ENCODE measurements around the gene RPL18A. TPM values are rescaled to one million over a fixed set of nuclear protein-coding genes. Genes with fewer than 3 reads are reported as not detected.
A peak's percentile ranks its signal among the peaks of the same experiment; 100 is the strongest.

RPL18A gene
- polyA plus RNA-seq, 2 of the 4 experiments (the other 2 are of a cell fraction), result 696 to 1,807 TPM

GRCh38 chr19:17841810-17842662 is 17.7 kb upstream of the RPL18A start:
- CTCF ChIA-PET, result interaction anchor here (0.6 to 1.4 kb wide), 5 partner anchors 9 to 254 kb away, joined by 3 to 4 read pairs (median 3); no protein-coding TSS in a partner anchor
- peak overlapping the region; percentile 74 to 89 for H3K27ac ChIP-seq
- H3K4me3 ChIP-seq, result peak overlapping the region; percentile 47
- H3K4me1 ChIP-seq, result peaks cover 6% of the 10 kb centered on the region
- DNase-seq (ENCODE audit: low read depth in 1 of 2, low spot score in 1 of 2) (peak; percentile 91 to 95), ATAC-seq (peak; percentile 85 to 93), FAIRE-seq (no peak)
- H3K9me3 ChIP-seq, result no peaks in the 10 kb centered on the region
- POLR2A ChIA-PET, result interaction anchor here (0.5 to 1.5 kb wide), 3 partner anchors 11 to 35 kb away, joined by 3 to 17 read pairs (median 3); partner anchors contain the start of gene RPL18A
- WGBS (ENCODE audit: missing lambda C conversion rate), result 0% methylated on average over 8 of the region's 56 CpGs
- peak overlapping the region; percentile 92 for H3K4me2 ChIP-seq
- TF ChIP-seq PBX3 (IDR thresholded peaks at IDR 0.05) (no peak), SREBF2 (IDR thresholded peaks at IDR 0.05) (no peak), ZC3H11A (IDR thresholded peaks at IDR 0.05) (no peak), BCL3 (IDR thresholded peaks at IDR 0.05) (no peak), GATA3 (IDR thresholded peaks at IDR 0.05; ENCODE audit: borderline replicate concordance) (no peak), HMGXB4 (CRISPR knock-in tag; IDR thresholded peaks at IDR 0.05; ENCODE audit: borderline replicate concordance) (no peak), RCOR1 (IDR thresholded peaks at IDR 0.05; ENCODE audit: low read depth, low read length) (no peak), CHD4 (IDR thresholded peaks at IDR 0.05; ENCODE audit: borderline replicate concordance) (no peak), POLR2AphosphoS2 (conservative IDR thresholded peaks at IDR 0.05; ENCODE audit: low read length) (no peak), FOSL2 (IDR thresholded peaks at IDR 0.05) (no peak), FOSL2 (CRISPR knock-in tag; IDR thresholded peaks at IDR 0.05) (no peak), ZFP36 (IDR thresholded peaks at IDR 0.05; ENCODE audit: borderline replicate concordance, partially characterized antibody) (no peak), ZNF302 (CRISPR knock-in tag; IDR thresholded peaks at IDR 0.05) (no peak), EHMT2 (IDR thresholded peaks at IDR 0.05; ENCODE audit: low read depth) (no peak), SMC3 (IDR thresholded peaks at IDR 0.05) (no peak), KDM1A (IDR thresholded peaks at IDR 0.05; ENCODE audit: low read depth) (no peak), PHF8 (IDR thresholded peaks at IDR 0.05; ENCODE audit: borderline replicate concordance, low read depth) (peak; percentile 55; the same call in 1 of the 2 replicates), TP53 (CRISPR knock-in tag; IDR thresholded peaks at IDR 0.05) (0 out of 2 replicates have a peak, but pooled peaks have one; percentile 50), FOSB (CRISPR knock-in tag; IDR thresholded peaks at IDR 0.05) (no peak), TFCP2L1 (CRISPR knock-in tag; IDR thresholded peaks at IDR 0.05) (no peak), USF2 (IDR thresholded peaks at IDR 0.05) (peak; percentile 21; the same call in 1 of the 2 replicates), HOXB13 (CRISPR knock-in tag; IDR thresholded peaks at IDR 0.05; ENCODE audit: low read depth) (0 out of 2 replicates have a peak, but pooled peaks have one; percentile 63), RARB (CRISPR knock-in tag; IDR thresholded peaks at IDR 0.05) (no peak), NPAS2 (CRISPR knock-in tag; IDR thresholded peaks at IDR 0.05; ENCODE audit: borderline replicate concordance) (no peak), MAZ (IDR thresholded peaks at IDR 0.05; ENCODE audit: borderline replicate concordance, low read depth, low read length) (no peak), CBX2 (IDR thresholded peaks at IDR 0.05; ENCODE audit: borderline replicate concordance, low read depth) (no peak), BHLHE40 (IDR thresholded peaks at IDR 0.05; ENCODE audit: low read depth, low read length) (no peak), CEBPB (IDR thresholded peaks at IDR 0.05) (no peak), MYC (IDR thresholded peaks at IDR 0.05; ENCODE audit: borderline replicate concordance, low read length) (peak; percentile 42; the same call in 1 of the 2 replicates), EHF (CRISPR knock-in tag; IDR thresholded peaks at IDR 0.05) (no peak), ELK1 (IDR thresholded peaks at IDR 0.05; ENCODE audit: low read depth, low read length) (no peak), NFE2L2 (conservative IDR thresholded peaks at IDR 0.05; ENCODE audit: low read length) (no peak), ESRRA (IDR thresholded peaks at IDR 0.05; ENCODE audit: borderline replicate concordance, low read length) (no peak), MAX (IDR thresholded peaks at IDR 0.05) (peak; percentile 93), JUNB (IDR thresholded peaks at IDR 0.05) (no peak), ZSCAN20 (CRISPR knock-in tag; IDR thresholded peaks at IDR 0.05) (no peak)
